GM19238 (cell line): ENCODE measurements around the gene FOXN3.

Experiments
- DNase-seq: peaks from one replicate; pipeline ENCODE4 v3.0.0; 2011; ENCODE audit warnings: low spot score; ENCODE audit not compliant: insufficient read length

Gene FOXN3

GRCh38 chr14:89417091-89417464 lies at the start of gene FOXN3:
FOXN3 (minus strand) TSS chr14:89417233; CDS start chr14:89412476, 4,757 bp downstream.
- peak; percentile 88 for DNase-seq

- DNase-seq: no peak
Observed at GRCh38 chr14:89466484-89466883, 49.5 kb upstream of the FOXN3 start.

- no peak for DNase-seq
Observed at GRCh38 chr14:89465876-89466275, 48.8 kb upstream of the FOXN3 start.

GRCh38 chr14:89461256-89461655 lies 44.2 kb upstream of the FOXN3 start:
- no peak for DNase-seq

- no peak for DNase-seq
Observed at GRCh38 chr14:89458713-89459420, 41.8 kb upstream of the FOXN3 start.

- DNase-seq: no peak
Observed at GRCh38 chr14:89457007-89457406, 40.0 kb upstream of the FOXN3 start.

- DNase-seq: no peak
Observed at GRCh38 chr14:89455412-89455811, 38.4 kb upstream of the FOXN3 start.

GRCh38 chr14:89454996-89455395 lies 38.0 kb upstream of the FOXN3 start:
- DNase-seq: no peak

GRCh38 chr14:89452281-89452680 lies 35.2 kb upstream of the FOXN3 start:
- DNase-seq: no peak

- DNase-seq: no peak
Observed at GRCh38 chr14:89451229-89451628, 34.2 kb upstream of the FOXN3 start.

- no peak for DNase-seq
Observed at GRCh38 chr14:89447182-89447944, 30.3 kb upstream of the FOXN3 start.

- DNase-seq: no peak
Observed at GRCh38 chr14:89445273-89445973, 28.4 kb upstream of the FOXN3 start.

GRCh38 chr14:89444516-89445125 lies 27.6 kb upstream of the FOXN3 start:
- no peak for DNase-seq

- no peak for DNase-seq
Observed at GRCh38 chr14:89444044-89444443, 27.0 kb upstream of the FOXN3 start.

GRCh38 chr14:89443042-89443629 lies 26.1 kb upstream of the FOXN3 start:
- DNase-seq: no peak

- DNase-seq: no peak
Observed at GRCh38 chr14:89442280-89442679, 25.2 kb upstream of the FOXN3 start.

- DNase-seq: no peak
Observed at GRCh38 chr14:89440986-89441909, 24.2 kb upstream of the FOXN3 start.

GRCh38 chr14:89435892-89436656 lies 19.0 kb upstream of the FOXN3 start:
- no peak for DNase-seq

- DNase-seq: no peak
Observed at GRCh38 chr14:89435492-89435891, 18.5 kb upstream of the FOXN3 start.

- DNase-seq: no peak
Observed at GRCh38 chr14:89432226-89432625, 15.2 kb upstream of the FOXN3 start.
